Immature natural killer cell (primary cell): Measurements from ENCODE around the gene APC. TPM values are rescaled to one million over a fixed set of nuclear protein-coding genes. Genes with fewer than 3 reads are reported as not detected.
A peak's percentile ranks its signal among the peaks of the same experiment; 100 is the strongest.

ENCODE experiments used
- DNase-seq, 3 donors: peaks; one replicate each; pipeline ENCODE4 v3.0.0; 2022; ENCODE audit warnings: mixed read lengths in 1 of 3
- H3K27ac Mint-ChIP-seq, 6 donors: one replicate each; pipeline ENCODE4 v1.8.0; 2020; ENCODE audit warnings: mixed read lengths in 6 of 6, mild to moderate bottlenecking in 5 of 6, inconsistent platforms in 4 of 6, moderate library complexity in 3 of 6
- H3K27me3 Mint-ChIP-seq, 3 donors: one replicate each; pipeline ENCODE4 v1.8.0; 2020 to 2021; ENCODE audit warnings: low read depth in 3 of 3, mild to moderate bottlenecking in 3 of 3, mixed read lengths in 3 of 3, moderate library complexity in 3 of 3, inconsistent platforms in 1 of 3
- H3K36me3 Mint-ChIP-seq, 3 donors: one replicate each; pipeline ENCODE4 v1.8.0; 2020; ENCODE audit warnings: mixed read lengths in 3 of 3, inconsistent platforms in 2 of 3, mild to moderate bottlenecking in 2 of 3
- H3K4me1 Mint-ChIP-seq, 2 donors: one replicate each; pipeline ENCODE4 v1.8.0; 2020; ENCODE audit warnings: inconsistent platforms in 2 of 2, mild to moderate bottlenecking in 2 of 2, mixed read lengths in 2 of 2, moderate library complexity in 1 of 2
- H3K4me3 Mint-ChIP-seq, 5 donors: one replicate each; pipeline ENCODE4 v1.8.0; 2020; ENCODE audit warnings: mild to moderate bottlenecking in 5 of 5, mixed read lengths in 5 of 5, inconsistent platforms in 3 of 5, moderate library complexity in 3 of 5
- H3K9me3 Mint-ChIP-seq, 6 donors: one replicate each; pipeline ENCODE4 v1.8.0; 2020; ENCODE audit warnings: mild to moderate bottlenecking in 6 of 6, mixed read lengths in 6 of 6, inconsistent platforms in 4 of 6, moderate library complexity in 3 of 6
- polyA plus RNA-seq, 3 donors: library from polyadenylated mRNA; unstranded; fragments of 300-500 nt; fragmentation: Illumina TruSeq; gene quantifications; one replicate each; pipeline ENCODE4 v1.2.3, GENCODE V29; 2021

Gene APC
- polyA plus RNA-seq, 3 donors from 2014 or later: 6.1 to 36.5 (median 14.3) TPM

GRCh38 chr5:112772124-112772523 lies 34.4 kb downstream of the APC start:
- DNase-seq: no peak
- H3K4me1 Mint-ChIP-seq: no peaks in the 10 kb centered on the region
- H3K4me3 Mint-ChIP-seq: no peak overlapping the region
- no peaks in the 10 kb centered on the region for H3K9me3 Mint-ChIP-seq
- no peak overlapping the region for H3K27ac Mint-ChIP-seq
- no peaks in the 10 kb centered on the region for H3K27me3 Mint-ChIP-seq
- H3K36me3 Mint-ChIP-seq: peaks cover 0 to 20% (median 8%) of the 10 kb centered on the region in 3 donors

- H3K27me3 Mint-ChIP-seq: no peaks in the 10 kb centered on the region
- DNase-seq: no peak
- no peak overlapping the region for H3K27ac Mint-ChIP-seq
- H3K4me3 Mint-ChIP-seq: no peak overlapping the region
- H3K4me1 Mint-ChIP-seq: no peaks in the 10 kb centered on the region
- peaks cover 16 to 28% (median 17%) of the 10 kb centered on the region in 3 donors for H3K36me3 Mint-ChIP-seq
- no peaks in the 10 kb centered on the region for H3K9me3 Mint-ChIP-seq
Observed at GRCh38 chr5:112776301-112776856, 38.7 kb downstream of the APC start.

GRCh38 chr5:112779531-112779930 lies 41.8 kb downstream of the APC start:
- H3K27ac Mint-ChIP-seq: no peak overlapping the region
- DNase-seq: no peak
- no peaks in the 10 kb centered on the region for H3K4me1 Mint-ChIP-seq
- H3K9me3 Mint-ChIP-seq: no peaks in the 10 kb centered on the region
- H3K4me3 Mint-ChIP-seq: no peak overlapping the region
- no peaks in the 10 kb centered on the region for H3K27me3 Mint-ChIP-seq
- peaks cover 21 to 38% (median 26%) of the 10 kb centered on the region in 3 donors for H3K36me3 Mint-ChIP-seq

GRCh38 chr5:112784726-112785125 lies 47.0 kb downstream of the APC start:
- H3K27me3 Mint-ChIP-seq: no peaks in the 10 kb centered on the region
- H3K9me3 Mint-ChIP-seq: no peaks in the 10 kb centered on the region
- H3K36me3 Mint-ChIP-seq: peaks cover 12 to 28% (median 13%) of the 10 kb centered on the region in 3 donors
- no peak for DNase-seq
- H3K27ac Mint-ChIP-seq: no peak overlapping the region
- H3K4me1 Mint-ChIP-seq: no peaks in the 10 kb centered on the region
- H3K4me3 Mint-ChIP-seq: no peak overlapping the region

GRCh38 chr5:112787261-112787660 lies 49.6 kb downstream of the APC start:
- Mint-ChIP-seq H3K27ac (no peak overlapping the region), H3K27me3 (peaks cover 0 to 3% (median 0%) of the 10 kb centered on the region in 3 donors), H3K4me1 (no peaks in the 10 kb centered on the region), H3K4me3 (no peak overlapping the region), H3K36me3 (peaks cover 0 to 16% (median 4%) of the 10 kb centered on the region in 3 donors), H3K9me3 (no peaks in the 10 kb centered on the region)
- DNase-seq: no peak

- H3K27ac Mint-ChIP-seq: no peak overlapping the region
- H3K27me3 Mint-ChIP-seq: peaks cover 0 to 3% (median 0%) of the 10 kb centered on the region in 3 donors
- no peaks in the 10 kb centered on the region for H3K9me3 Mint-ChIP-seq
- H3K4me1 Mint-ChIP-seq: no peaks in the 10 kb centered on the region
- no peak overlapping the region for H3K4me3 Mint-ChIP-seq
- no peak for DNase-seq
- peaks cover 3 to 15% (median 3%) of the 10 kb centered on the region in 3 donors for H3K36me3 Mint-ChIP-seq
Observed at GRCh38 chr5:112787896-112788295, 50.2 kb downstream of the APC start.

GRCh38 chr5:112793201-112793600 lies 55.5 kb downstream of the APC start:
- Mint-ChIP-seq H3K27ac (peak overlapping the region in 1 of 6 donors; percentile 38), H3K4me1 (peaks cover 0 to 9% of the 10 kb centered on the region in 2 donors), H3K9me3 (no peaks in the 10 kb centered on the region), H3K36me3 (peaks cover 28 to 37% (median 30%) of the 10 kb centered on the region in 3 donors), H3K27me3 (peaks cover 0 to 3% (median 0%) of the 10 kb centered on the region in 3 donors), H3K4me3 (no peak overlapping the region)
- DNase-seq: no peak

- Mint-ChIP-seq H3K27ac (no peak overlapping the region), H3K4me3 (no peak overlapping the region), H3K27me3 (peaks cover 0 to 3% (median 0%) of the 10 kb centered on the region in 3 donors), H3K36me3 (peaks cover 31 to 40% (median 33%) of the 10 kb centered on the region in 3 donors), H3K9me3 (no peaks in the 10 kb centered on the region), H3K4me1 (peaks cover 0 to 9% of the 10 kb centered on the region in 2 donors)
- no peak for DNase-seq
Observed at GRCh38 chr5:112794410-112794809, 56.7 kb downstream of the APC start.

GRCh38 chr5:112795342-112795741 lies 57.7 kb downstream of the APC start:
- Mint-ChIP-seq H3K36me3 (peaks cover 31 to 44% (median 37%) of the 10 kb centered on the region in 3 donors), H3K27ac (peak overlapping the region in 1 of 6 donors; percentile 26), H3K9me3 (no peaks in the 10 kb centered on the region), H3K27me3 (peaks cover 0 to 2% (median 0%) of the 10 kb centered on the region in 3 donors), H3K4me1 (peaks cover 0 to 9% of the 10 kb centered on the region in 2 donors), H3K4me3 (no peak overlapping the region)
- DNase-seq: no peak

GRCh38 chr5:112795944-112796678 lies 58.4 kb downstream of the APC start:
- Mint-ChIP-seq H3K4me1 (peaks cover 0 to 9% of the 10 kb centered on the region in 2 donors), H3K4me3 (no peak overlapping the region), H3K36me3 (peaks cover 31 to 44% (median 37%) of the 10 kb centered on the region in 3 donors), H3K27ac (peak overlapping the region in 3 of 6 donors; percentile 15 to 55 (median 26)), H3K9me3 (no peaks in the 10 kb centered on the region), H3K27me3 (no peaks in the 10 kb centered on the region)
- no peak for DNase-seq

GRCh38 chr5:112799661-112800060 lies 62.0 kb downstream of the APC start:
- H3K27ac Mint-ChIP-seq: no peak overlapping the region
- H3K4me1 Mint-ChIP-seq: peaks cover 0 to 9% of the 10 kb centered on the region in 2 donors
- H3K36me3 Mint-ChIP-seq: peaks cover 16 to 33% (median 21%) of the 10 kb centered on the region in 3 donors
- DNase-seq: no peak
- no peak overlapping the region for H3K4me3 Mint-ChIP-seq
- H3K27me3 Mint-ChIP-seq: no peaks in the 10 kb centered on the region
- no peaks in the 10 kb centered on the region for H3K9me3 Mint-ChIP-seq

- H3K36me3 Mint-ChIP-seq: peaks cover 15 to 32% (median 20%) of the 10 kb centered on the region in 3 donors
Observed at GRCh38 chr5:112800891-112801290, 63.2 kb downstream of the APC start.

GRCh38 chr5:112811023-112811422 lies 73.3 kb downstream of the APC start:
- Mint-ChIP-seq H3K4me3 (no peak overlapping the region), H3K9me3 (no peaks in the 10 kb centered on the region), H3K27me3 (no peaks in the 10 kb centered on the region), H3K36me3 (peaks cover 6 to 22% (median 11%) of the 10 kb centered on the region in 3 donors), H3K4me1 (peaks cover 0 to 7% of the 10 kb centered on the region in 2 donors), H3K27ac (no peak overlapping the region)
- no peak for DNase-seq

More at GRCh38 chr5:112800891-112801290, 63.2 kb downstream of the APC start:
- H3K4me3 Mint-ChIP-seq: no peak overlapping the region
- no peaks in the 10 kb centered on the region for H3K9me3 Mint-ChIP-seq
- peaks cover 0 to 8% of the 10 kb centered on the region in 2 donors for H3K4me1 Mint-ChIP-seq
- H3K27me3 Mint-ChIP-seq: no peaks in the 10 kb centered on the region
- H3K27ac Mint-ChIP-seq: no peak overlapping the region
- no peak for DNase-seq

GRCh38 chr5:112812549-112812948 lies 74.9 kb downstream of the APC start:
- Mint-ChIP-seq H3K27me3 (no peaks in the 10 kb centered on the region), H3K9me3 (no peaks in the 10 kb centered on the region), H3K36me3 (peaks cover 8 to 22% (median 14%) of the 10 kb centered on the region in 3 donors), H3K4me3 (no peak overlapping the region), H3K4me1 (peaks cover 0 to 6% of the 10 kb centered on the region in 2 donors), H3K27ac (peak overlapping the region in 2 of 6 donors; percentile 4 to 47)
- DNase-seq: no peak
